Right cardiac atrium (tissue), 5 donors: Measurements from ENCODE around the gene SND1. TPM values are rescaled to one million over a fixed set of nuclear protein-coding genes. Genes with fewer than 3 reads are reported as not detected.
A peak's percentile ranks its signal among the peaks of the same experiment; 100 is the strongest.

ENCODE experiments used
- ATAC-seq, 2 donors: fragments of 200-7000 bp; cut with Tn5 transposase; one replicate each; pipeline versions ENCODE4 v1.8.0 to v1.9.1; 2020; ENCODE audit warnings: moderate library complexity in 2 of 2, mild to moderate bottlenecking in 1 of 2
- DNase-seq, 3 donors: peaks; one replicate each; pipeline ENCODE4 v3.0.0-alpha.2; 2020
- H3K27ac ChIP-seq: one replicate; pipeline ENCODE4 v1.5.1; 2013; ENCODE audit warnings: mild to moderate bottlenecking, low read length, control low read depth, moderate library complexity
- H3K27me3 ChIP-seq: one replicate; pipeline ENCODE4 v1.6.1; 2013; ENCODE audit not compliant: control insufficient read depth, insufficient read depth
- H3K4me1 ChIP-seq: one replicate; pipeline ENCODE4 v1.6.1; 2013; ENCODE audit warnings: low read length; ENCODE audit not compliant: control insufficient read depth, insufficient read depth
- H3K4me3 ChIP-seq: one replicate; pipeline ENCODE4 v1.5.1; 2013; ENCODE audit warnings: low read length, control low read depth
- H3K9me3 ChIP-seq: one replicate; pipeline ENCODE4 v1.6.1; 2013; ENCODE audit warnings: low read length; ENCODE audit not compliant: control insufficient read depth
- WGBS: extraction: QIAGEN DNeasy Blood & Tissue Kit; methylation state at CpG from one replicate; pipeline ENCODE4 v1.1.7; 2013; 5-methylcytosine and 5-hydroxymethylcytosine counted together
- intact Hi-C, 4 donors: fragments of 100-400 bp; cut with DNase I; formaldehyde crosslinking; loops; one replicate each; pipeline versions ENCODE4 v1.11.0 to v1.14.0; 2022 to 2023
- polyA plus RNA-seq: library from polyadenylated mRNA; stranded (reverse); fragments of 200-250 nt; gene quantifications from one replicate; pipeline ENCODE4 v1.2.3, GENCODE V29; 2013
- total RNA-seq, 4 donors: library from RNA; stranded (reverse); fragmentation: NEBNext Ultra II Directional; extraction: Animal tissue kit (Norgen Biotek cat#: 25700); gene quantifications; one replicate each; pipeline ENCODE4 v1.2.1, GENCODE V29; 2021
- donor health status: healthy with polysubstance abuse.
- donor health status: DM: no; HTN: yes; CAD: no.
- donor health status: DM: no; HTN: no; CAD: no.
- donor health status: DM: no; HTN: yes; CAD: no; lungs with severe emphysema.
- donor health status: DM: yes; HTN: yes; CAD: no.

The SND1 gene
- total and polyA plus RNA-seq, 5 donors = 50.0 to 107 (median 89.3) TPM

DNA sequence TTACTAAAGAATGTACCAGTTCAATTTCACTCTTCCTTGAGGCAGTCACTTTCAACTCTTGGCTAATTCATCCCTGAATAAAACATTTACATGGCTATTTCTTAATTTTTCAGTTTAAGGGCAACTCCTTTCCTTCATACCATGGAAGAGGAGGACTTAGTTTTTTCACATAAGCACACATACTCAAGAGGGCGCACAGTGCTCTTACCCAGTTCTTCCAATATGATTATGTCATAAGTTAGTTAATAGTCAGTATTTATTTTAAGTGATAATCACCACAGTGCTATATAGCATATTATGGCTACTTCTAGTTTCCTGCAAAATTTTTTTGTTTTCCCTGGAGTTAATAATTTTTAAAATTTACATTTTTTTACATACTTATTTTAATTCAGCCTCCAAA, 58.6 kb downstream of the SND1 start:
- ATAC-seq = no peak
- intact Hi-C loops = loop anchor here in 3 of 4 donors (5.0 to 10.0 kb wide), 4 partner anchors 324 to 502 kb away; partner anchors contain the start of gene LRRC4 (in 2 of the 3)
- no peak overlapping the region for H3K27ac ChIP-seq
- H3K4me3 ChIP-seq = no peak overlapping the region
- no peaks in the 10 kb centered on the region for H3K4me1 ChIP-seq
- no peaks in the 10 kb centered on the region for H3K27me3 ChIP-seq
- 96% methylated on average over 1 of the region's 1 CpG for WGBS
- H3K9me3 ChIP-seq = no peaks in the 10 kb centered on the region
- no peak for DNase-seq

DNA sequence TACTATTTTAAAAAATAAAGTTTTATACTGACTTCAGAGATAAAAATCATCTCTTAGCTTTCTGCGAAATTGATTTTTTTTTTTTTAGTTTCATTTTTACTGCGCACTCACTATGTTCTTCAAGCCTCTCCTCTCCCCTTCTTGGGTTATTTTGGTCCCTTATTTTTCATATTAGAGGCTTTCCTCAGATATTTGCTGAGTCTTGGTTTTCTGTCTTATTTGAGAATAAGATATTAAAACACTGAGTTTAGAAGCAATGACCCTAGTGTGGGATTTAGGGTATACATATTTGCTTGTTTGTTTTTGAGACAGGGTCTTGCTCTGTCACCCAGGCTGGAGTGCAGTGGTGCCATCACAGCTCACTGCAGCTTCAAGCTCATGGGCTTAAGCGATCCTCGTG, 59.9 kb downstream of the SND1 start:
- intact Hi-C loops = loop anchor here in 3 of 4 donors (5.0 to 10.0 kb wide), 4 partner anchors 323 to 500 kb away; partner anchors contain the start of gene LRRC4 (in 2 of the 3)
- no peak overlapping the region for H3K4me3 ChIP-seq
- H3K4me1 ChIP-seq = no peaks in the 10 kb centered on the region
- DNase-seq = no peak
- H3K27me3 ChIP-seq = no peaks in the 10 kb centered on the region
- ATAC-seq = no peak
- H3K27ac ChIP-seq = no peak overlapping the region
- 97% methylated on average over 4 of the region's 4 CpGs for WGBS
- H3K9me3 ChIP-seq = no peaks in the 10 kb centered on the region

DNA sequence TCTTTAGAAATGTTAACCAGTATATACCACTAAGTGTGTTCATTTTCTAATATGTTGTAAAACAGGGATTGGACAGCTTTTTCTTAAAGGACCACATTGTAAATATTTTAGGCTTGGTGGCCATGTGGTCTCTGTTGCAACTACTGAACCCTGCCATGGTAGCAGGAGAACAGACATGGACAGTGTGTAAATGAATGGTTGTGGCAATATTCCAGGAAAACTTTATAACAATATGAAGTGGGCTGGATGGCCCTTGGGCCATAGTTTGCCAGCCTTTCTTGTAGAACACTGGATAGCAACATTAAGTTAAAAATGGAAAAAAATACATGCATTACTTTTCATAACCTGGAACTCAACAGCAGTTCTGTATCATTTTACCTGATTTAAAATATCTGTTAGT, 61.0 kb downstream of the SND1 start:
- intact Hi-C loops = loop anchor here in 3 of 4 donors (5.0 to 10.0 kb wide), 4 partner anchors 322 to 499 kb away; partner anchors contain the start of gene LRRC4 (in 2 of the 3)
- no peaks in the 10 kb centered on the region for H3K9me3 ChIP-seq
- no peak overlapping the region for H3K27ac ChIP-seq
- DNase-seq = no peak
- no peaks in the 10 kb centered on the region for H3K27me3 ChIP-seq
- no peaks in the 10 kb centered on the region for H3K4me1 ChIP-seq
- no peak overlapping the region for H3K4me3 ChIP-seq
- ATAC-seq = no peak

DNA sequence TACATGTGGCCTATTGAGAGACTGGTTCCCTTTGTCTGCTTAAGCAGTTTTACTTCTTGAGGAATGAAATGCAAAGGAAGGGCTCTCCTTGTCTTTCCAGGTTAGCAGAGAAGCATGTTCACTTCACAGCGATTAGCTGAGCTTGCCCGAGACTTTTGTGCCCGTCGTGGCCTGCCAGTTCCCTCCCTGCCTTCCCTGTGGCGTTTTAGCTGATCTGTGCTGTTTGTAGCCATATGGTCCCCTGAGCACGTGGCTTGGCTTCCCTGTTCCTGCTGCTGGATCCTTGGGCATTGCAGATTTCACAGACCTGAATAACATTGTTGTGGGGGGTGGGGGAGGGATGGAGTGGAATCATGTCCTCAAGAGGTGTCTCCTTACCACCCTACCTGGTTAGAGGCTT, 61.8 kb downstream of the SND1 start:
- DNase-seq = peak in 2 of 3 donors; percentile 15 to 51
- ATAC-seq = peak in 1 of 2 donors; percentile 29
- 72% methylated on average over 6 of the region's 6 CpGs for WGBS
- H3K9me3 ChIP-seq = no peaks in the 10 kb centered on the region
- intact Hi-C loops = loop anchor here in 3 of 4 donors (5.0 to 10.0 kb wide), 4 partner anchors 321 to 499 kb away; partner anchors contain the start of gene LRRC4 (in 2 of the 3)
- no peaks in the 10 kb centered on the region for H3K4me1 ChIP-seq
- no peaks in the 10 kb centered on the region for H3K27me3 ChIP-seq
- H3K27ac ChIP-seq = no peak overlapping the region
- H3K4me3 ChIP-seq = no peak overlapping the region

DNA sequence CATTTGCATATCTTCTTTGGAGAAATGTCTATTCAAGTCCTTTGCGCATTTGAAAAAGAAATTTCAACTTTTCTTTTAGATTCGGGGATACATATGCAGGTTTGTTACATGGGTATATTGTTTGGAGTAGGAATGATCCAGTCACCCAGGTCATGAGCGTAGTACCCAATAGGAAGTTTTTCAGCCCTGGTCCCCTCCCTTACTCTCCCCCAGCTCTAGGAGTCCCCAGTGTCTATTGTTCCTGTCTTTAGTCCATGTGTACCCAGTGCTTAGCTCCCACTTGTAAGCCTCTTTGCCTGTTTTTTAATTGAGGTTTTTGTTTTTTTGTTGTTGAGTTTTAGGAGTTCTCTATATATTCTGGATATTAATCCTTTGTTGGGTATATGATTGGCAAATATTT, 63.3 kb downstream of the SND1 start:
- H3K9me3 ChIP-seq = no peaks in the 10 kb centered on the region
- DNase-seq = no peak
- WGBS = 98% methylated on average over 3 of the region's 3 CpGs
- no peak overlapping the region for H3K4me3 ChIP-seq
- intact Hi-C loops = loop anchor here in 2 of 4 donors (10.0 kb wide), 2 partner anchors 320 to 420 kb away; partner anchors contain the start of gene LRRC4 (in 2 of the 2)
- ATAC-seq = no peak
- H3K27ac ChIP-seq = no peak overlapping the region
- H3K27me3 ChIP-seq = no peaks in the 10 kb centered on the region
- no peaks in the 10 kb centered on the region for H3K4me1 ChIP-seq

DNA sequence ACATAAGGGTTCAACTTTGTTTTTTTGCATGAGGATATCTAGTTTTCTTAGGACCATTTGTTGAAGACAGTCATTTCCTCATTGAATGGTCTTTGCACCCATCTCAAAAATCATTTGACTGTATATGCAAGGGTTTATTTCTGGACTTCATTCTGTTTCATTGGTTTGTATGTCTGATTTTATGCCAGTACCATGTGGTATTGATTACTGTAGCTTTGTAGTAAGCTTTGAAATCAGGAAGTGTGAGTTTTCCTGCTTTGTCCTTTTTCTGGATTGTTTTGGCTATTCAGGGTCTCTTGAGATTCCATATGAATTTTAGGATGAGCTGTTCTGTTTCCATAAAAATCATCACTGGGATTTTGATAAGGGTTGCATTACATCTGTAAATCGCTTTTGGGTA, 63.9 kb downstream of the SND1 start:
- DNase-seq (no peak), ATAC-seq (no peak)
- H3K9me3 ChIP-seq = no peaks in the 10 kb centered on the region
- H3K27me3 ChIP-seq = no peaks in the 10 kb centered on the region
- no peaks in the 10 kb centered on the region for H3K4me1 ChIP-seq
- no peak overlapping the region for H3K27ac ChIP-seq
- no peak overlapping the region for H3K4me3 ChIP-seq
- 79% methylated on average over 1 of the region's 1 CpG for whole genome bisulfite sequencing
- intact Hi-C loops = loop anchor here in 2 of 4 donors (10.0 kb wide), 2 partner anchors 319 to 419 kb away; partner anchors contain the start of gene LRRC4 (in 2 of the 2)

DNA sequence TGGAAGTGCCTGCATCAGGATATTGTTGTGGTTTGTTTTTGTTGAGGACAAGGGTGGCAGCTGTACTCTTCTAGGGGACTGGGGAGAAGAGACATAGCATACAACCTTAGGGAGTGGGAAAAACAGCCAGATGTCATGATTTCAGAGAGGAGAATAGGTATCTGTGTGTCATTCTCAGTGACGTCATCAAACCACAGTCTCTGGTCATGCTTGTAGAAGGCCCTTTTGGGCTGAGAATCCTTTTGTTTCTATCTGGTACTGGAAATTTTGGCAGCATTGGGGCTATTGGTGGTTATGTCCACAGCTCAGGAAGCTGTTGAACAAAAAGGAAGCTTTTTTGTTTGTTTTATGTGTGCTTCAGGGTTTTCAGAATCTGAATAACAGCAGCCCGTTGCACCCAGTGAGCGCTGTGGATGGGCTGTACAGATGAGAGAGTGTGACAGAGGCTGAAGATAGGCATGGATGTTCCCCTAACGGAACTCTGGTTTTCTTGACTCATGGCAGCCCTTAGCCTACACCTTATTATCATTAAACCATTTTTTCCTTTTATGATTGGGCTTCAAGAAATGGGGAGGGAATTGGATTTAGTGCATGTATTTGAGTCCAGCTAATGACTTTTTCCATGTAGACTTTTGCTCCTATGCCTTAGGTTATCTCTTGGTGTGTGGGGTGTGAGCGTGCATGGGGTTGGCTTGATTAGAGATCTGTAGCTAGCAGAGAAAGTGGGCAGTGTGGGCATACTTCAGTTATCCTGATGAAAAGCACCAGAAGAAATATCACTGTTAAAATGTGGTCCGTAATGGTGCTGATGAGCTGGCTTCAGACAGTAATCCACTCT, 65.7 kb downstream of the SND1 start:
- intact Hi-C loops = loop anchor here in 2 of 4 donors (10.0 kb wide), 2 partner anchors 317 to 417 kb away; partner anchors contain the start of gene LRRC4 (in 2 of the 2)
- no peaks in the 10 kb centered on the region for H3K4me1 ChIP-seq
- no peak overlapping the region for H3K27ac ChIP-seq
- H3K4me3 ChIP-seq = no peak overlapping the region
- WGBS = 96% methylated on average over 6 of the region's 6 CpGs
- H3K9me3 ChIP-seq = no peaks in the 10 kb centered on the region
- DNase-seq (no peak), ATAC-seq (no peak)
- no peaks in the 10 kb centered on the region for H3K27me3 ChIP-seq

DNA sequence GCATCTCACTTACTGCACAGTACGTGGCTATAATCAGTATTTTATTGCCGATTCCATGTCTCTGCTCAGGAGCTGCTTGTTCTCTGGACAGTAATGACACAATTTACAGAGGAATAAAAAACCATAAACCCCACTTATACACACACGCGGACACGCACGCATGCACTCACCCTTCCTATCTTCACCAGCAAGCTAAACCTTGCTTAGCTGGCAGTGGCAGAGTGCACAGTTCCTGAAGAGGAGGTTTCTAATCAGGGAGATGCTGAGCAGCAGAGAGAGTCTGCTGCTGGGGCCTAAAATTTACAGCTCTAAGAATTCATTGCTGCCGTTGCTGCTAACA, 66.3 kb downstream of the SND1 start:
- ATAC-seq (no peak), DNase-seq (no peak)
- Histone ChIP-seq H3K9me3 (no peaks in the 10 kb centered on the region), H3K4me3 (no peak overlapping the region), H3K4me1 (no peaks in the 10 kb centered on the region), H3K27ac (no peak overlapping the region), H3K27me3 (no peaks in the 10 kb centered on the region)
- WGBS = 97% methylated on average over 7 of the region's 7 CpGs
- intact Hi-C loops = loop anchor here in 2 of 4 donors (10.0 kb wide), 2 partner anchors 316 to 416 kb away; partner anchors contain the start of gene LRRC4 (in 2 of the 2)

DNA sequence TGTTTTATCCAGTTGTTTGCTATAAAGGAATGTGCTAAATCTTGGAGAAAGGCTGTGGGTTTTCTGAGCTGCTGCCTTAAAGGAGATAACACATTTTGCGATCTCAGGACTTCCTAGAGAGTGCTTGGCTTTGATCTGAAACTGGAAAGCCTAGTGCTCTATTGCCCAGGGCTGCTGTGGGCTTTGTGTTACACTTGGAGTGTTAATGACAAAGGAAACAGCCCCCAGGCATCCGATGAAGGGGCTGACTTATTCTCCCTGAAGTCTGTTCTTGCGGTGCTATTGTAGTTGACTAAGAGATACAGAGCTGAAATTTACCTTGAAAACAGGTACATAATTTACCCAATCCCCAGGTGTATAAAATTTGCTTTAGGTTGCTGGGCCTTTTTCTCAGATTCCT, 74.5 kb downstream of the SND1 start:
- WGBS = 89% methylated on average over 3 of the region's 3 CpGs
- no peak overlapping the region for H3K27ac ChIP-seq
- H3K4me1 ChIP-seq = peaks cover 2% of the 10 kb centered on the region
- intact Hi-C loops = no loop called here
- H3K9me3 ChIP-seq = no peaks in the 10 kb centered on the region
- no peak for ATAC-seq
- DNase-seq = no peak
- H3K27me3 ChIP-seq = no peaks in the 10 kb centered on the region
- no peak overlapping the region for H3K4me3 ChIP-seq

DNA sequence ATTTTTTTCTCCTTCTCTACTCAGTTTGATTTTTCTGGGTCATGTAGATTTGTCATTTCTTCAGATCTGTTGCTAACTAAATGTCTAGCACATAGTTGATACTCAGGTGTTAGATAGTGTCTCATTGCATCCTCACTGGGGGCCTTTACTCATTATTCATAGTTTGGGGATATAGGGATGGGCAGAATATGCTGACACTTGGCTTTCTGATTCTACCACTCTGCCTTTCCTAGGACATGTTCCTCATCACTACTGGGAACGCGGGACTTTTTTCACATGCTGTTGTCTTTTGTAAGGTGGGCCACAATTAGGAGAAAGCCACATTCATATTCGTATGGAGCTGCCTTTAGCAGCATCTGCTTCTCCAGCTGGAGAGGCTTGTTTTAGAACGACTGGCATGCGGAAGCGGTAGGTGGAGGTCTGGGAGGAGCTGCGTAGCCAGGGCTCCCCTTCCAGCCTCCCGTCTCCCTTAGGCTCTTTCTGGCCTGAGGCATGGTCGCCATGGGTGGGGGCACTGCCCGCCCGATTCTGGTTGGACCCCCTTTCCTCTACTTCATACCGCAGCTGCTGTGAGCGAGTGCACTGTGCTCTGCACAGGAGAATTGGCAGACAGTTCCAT, 78.8 kb downstream of the SND1 start:
- no peak overlapping the region for H3K27ac ChIP-seq
- ATAC-seq (peak in 1 of 2 donors; percentile 29), DNase-seq (no peak)
- WGBS = 93% methylated on average over 13 of the region's 13 CpGs
- intact Hi-C loops = no loop called here
- H3K9me3 ChIP-seq = no peaks in the 10 kb centered on the region
- peaks cover 3% of the 10 kb centered on the region for H3K4me1 ChIP-seq
- no peaks in the 10 kb centered on the region for H3K27me3 ChIP-seq
- H3K4me3 ChIP-seq = no peak overlapping the region
